Keratinocyte (primary cell): ENCODE measurements around the gene SSC4D.

ENCODE experiments used
- CTCF ChIP-seq, 3 experiments: IDR thresholded peaks in 1 of 3; conservative IDR thresholded peaks in 1 of 3; optimal IDR thresholded peaks in 1 of 3; 2 replicates in 2 of 3; 3 replicates in 1 of 3; pipeline versions ENCODE3 to v1.5.1; 2011; ENCODE audit warnings: low read length in 3 of 3, mild to moderate bottlenecking in 3 of 3, moderate library complexity in 2 of 3, control low read depth in 1 of 3, inconsistent platforms in 1 of 3; ENCODE audit not compliant: insufficient read depth in 2 of 3; ENCODE audit errors: extremely low read depth in 1 of 3
- EZH2 ChIP-seq: IDR thresholded peaks from one replicate; pipeline ENCODE4 v1.6.1; 2012; ENCODE audit warnings: inconsistent platforms, mild to moderate bottlenecking, low read length, moderate library complexity

DNA sequence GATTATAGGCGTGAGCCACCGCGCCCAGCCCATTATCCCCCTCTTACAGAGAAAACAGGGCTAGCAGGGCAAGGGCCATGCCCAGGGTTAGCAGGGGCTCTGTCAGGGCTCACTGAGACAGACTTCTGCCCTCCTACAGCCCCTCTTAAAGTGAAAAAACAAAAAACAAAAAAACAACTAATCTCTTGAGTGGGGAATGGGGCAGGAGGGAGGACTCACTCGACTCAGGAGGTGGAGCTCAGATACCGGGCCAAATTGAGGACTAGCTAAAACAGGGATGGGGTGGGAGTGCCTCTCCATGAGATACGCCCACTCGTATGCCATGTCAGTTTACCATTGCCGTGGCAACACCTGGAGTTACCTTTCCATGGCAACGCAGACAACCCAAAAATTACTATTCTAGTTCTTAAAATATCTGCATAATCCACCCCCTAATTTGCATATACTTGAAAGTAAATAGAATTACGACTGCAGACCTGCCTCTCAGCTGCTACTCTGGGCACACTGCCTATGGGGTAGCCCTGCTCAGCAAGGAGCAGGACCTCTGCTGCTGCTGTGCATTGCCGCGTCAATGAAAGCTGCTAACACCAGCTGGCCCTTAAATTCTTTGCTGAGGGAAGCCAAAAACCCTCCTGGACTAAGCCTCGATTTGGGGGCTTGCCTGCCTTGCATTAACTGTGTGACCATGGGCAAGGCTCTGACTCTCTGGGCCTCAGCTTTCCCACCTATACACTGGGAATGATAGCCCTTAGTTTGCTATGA lies 13.4 kb downstream of the SSC4D start:
- TF ChIP-seq CTCF (optimal IDR thresholded peaks at IDR 0.05 in 1 of 3, IDR thresholded peaks at IDR 0.05 in 1 of 3, conservative IDR thresholded peaks at IDR 0.05 in 1 of 3; ENCODE audit: extremely low read depth in 1 of 3, insufficient read depth in 2 of 3, low read length in 3 of 3) (no peak), EZH2 (no peak)
